ENCODE results near the gene PHC2.

- TF ChIP-seq CTCF (IDR thresholded peaks at IDR 0.05) (no peak), POLR2A (IDR thresholded peaks at IDR 0.05) (no peak), POLR2AphosphoS5 (IDR thresholded peaks at IDR 0.05) (no peak)
Observed at GRCh38 chr1:33312413-33312749, 118.5 kb downstream of the PHC2 start.
